UCSD-AML1 (cell line): ENCODE results near the gene GINS2.

Experiments used
- DNase-seq: peaks from one replicate; lab custom pipeline; 2025; ENCODE audit not compliant: unreplicated experiment; lab: John Stamatoyannopoulos, UW

Gene GINS2

DNA sequence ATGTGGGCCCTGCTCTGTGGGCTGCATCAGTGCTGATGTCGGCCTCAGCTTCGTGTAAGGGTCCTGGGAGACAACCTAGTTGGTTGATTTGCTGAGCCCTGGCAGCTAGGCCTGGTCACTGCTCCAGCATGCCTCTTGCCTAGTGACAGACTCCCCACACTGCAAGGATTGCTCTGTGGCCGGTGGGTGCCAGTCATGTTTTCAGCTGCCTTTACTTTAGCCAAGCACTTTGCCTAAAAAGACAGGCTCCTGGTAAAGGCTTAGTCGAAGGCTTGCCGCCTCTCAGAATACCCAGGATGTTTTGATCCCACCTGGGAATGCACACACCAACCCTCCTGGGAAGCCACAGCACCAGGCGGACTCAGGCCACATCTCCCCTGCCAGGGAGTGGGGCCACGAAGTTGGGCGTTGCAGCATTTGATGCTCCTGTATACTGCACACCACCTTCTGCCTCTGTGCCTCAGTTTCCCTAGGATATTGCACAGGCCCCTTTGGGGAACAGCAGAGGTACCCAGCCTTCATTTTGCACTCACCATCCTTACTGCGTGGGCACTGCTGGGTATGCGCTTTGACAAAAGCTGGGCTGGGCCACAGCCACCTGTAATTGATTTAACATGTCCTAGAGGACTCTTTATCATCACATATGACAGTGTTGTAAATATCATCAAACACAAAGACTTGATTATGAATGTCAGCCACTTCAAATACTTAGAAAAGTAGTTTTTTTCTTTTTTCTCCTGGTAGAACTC, 19.9 kb downstream of the GINS2 start:
- no peak for DNase-seq

- no peak for DNase-seq
These were observed 20.8 kb downstream of the GINS2 start for GRCh38 chr16:85667841-85668413.

- DNase-seq, result no peak
These were observed 21.5 kb downstream of the GINS2 start for GRCh38 chr16:85667261-85667660.

- no peak for DNase-seq
These were observed 22.8 kb downstream of the GINS2 start for GRCh38 chr16:85665929-85666328.

GRCh38 chr16:85665373-85665740, 23.4 kb downstream of the GINS2 start:
- no peak for DNase-seq

DNA sequence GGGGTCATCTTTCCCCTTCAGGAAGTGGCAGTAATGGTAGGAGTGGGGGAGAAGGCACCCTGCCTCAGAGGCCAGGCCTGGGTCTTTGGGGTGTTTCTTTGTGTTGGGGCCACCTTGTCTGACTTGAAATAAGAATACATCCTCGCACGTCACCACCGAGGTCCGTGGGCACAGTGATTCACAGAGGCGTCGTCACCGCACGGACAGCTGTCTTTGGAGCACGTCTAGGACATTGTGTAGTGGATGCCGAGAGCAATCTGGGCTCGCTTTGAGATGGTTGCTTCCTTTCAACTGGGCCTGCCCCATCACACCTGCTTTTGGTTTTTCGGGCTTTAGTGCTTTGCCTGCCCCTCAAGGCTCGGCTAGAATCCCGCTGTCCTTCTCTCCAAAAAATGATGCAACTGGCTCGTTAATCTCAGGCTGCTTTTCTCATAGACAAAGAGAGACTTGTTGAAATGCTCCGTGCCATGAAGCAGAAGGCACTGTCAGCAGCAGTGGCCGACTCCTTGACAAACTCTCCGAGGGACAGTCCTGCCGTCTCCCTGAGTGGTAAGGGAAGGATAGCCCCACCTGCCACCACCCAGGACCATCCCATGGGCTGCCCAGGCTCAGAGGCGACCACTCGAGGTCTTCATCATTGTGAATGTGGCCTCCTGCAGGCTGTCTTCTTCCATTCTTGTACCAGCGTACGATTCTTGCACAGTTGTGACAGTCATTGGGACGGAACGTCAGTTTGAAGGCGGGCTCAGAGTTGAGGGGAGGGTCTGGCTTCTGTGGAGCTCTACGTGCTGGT, 24.0 kb downstream of the GINS2 start:
- no peak for DNase-seq

DNA sequence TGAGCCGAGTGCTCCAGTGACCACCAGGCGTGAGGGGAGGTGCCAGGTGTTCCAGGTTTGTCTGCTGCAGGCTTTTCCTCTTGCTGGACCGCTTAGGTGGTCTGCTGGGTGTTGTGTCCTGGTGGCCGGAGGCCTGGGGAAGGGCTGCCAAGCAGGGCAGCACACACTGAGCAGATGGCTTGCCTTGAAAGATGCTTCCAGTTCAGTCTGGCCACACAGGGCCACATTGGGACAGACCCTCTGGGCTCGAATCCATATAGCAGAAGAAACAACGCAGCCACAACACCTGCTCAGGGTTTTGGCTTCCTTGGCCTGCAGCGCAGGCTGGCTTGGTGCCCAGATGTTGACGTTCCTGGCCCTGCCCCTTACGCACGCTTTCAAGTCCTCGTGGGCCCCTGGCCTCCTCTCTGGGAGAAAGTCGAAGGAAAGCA, 24.8 kb downstream of the GINS2 start:
- no peak for DNase-seq

- no peak for DNase-seq
These were observed 25.6 kb downstream of the GINS2 start for GRCh38 chr16:85662976-85663830.

DNA sequence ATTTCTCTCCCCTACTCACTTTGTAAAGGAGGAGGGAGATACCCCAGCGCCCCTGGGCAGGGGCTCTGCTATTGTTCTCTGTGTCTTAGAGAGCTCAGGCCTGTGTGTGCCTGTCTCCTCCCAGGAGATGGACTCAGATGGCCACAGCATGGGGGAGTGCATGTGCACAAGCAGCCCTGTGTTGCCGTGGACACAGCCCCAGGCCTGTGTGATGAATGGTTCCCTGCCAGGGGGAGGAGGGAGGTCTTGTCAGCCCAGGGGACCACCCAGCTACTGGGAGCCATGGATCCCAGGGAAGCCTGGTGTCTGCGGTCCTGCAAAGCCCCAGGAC, 26.3 kb downstream of the GINS2 start:
- DNase-seq, result no peak

GRCh38 chr16:85661740-85662481, 26.8 kb downstream of the GINS2 start:
- no peak for DNase-seq

GRCh38 chr16:85660843-85661739, 27.7 kb downstream of the GINS2 start:
- no peak for DNase-seq

GRCh38 chr16:85659805-85660511, 28.8 kb downstream of the GINS2 start:
- DNase-seq, result peak; percentile 70

- DNase-seq, result no peak
These were observed 29.4 kb downstream of the GINS2 start for GRCh38 chr16:85659336-85659735.

DNA sequence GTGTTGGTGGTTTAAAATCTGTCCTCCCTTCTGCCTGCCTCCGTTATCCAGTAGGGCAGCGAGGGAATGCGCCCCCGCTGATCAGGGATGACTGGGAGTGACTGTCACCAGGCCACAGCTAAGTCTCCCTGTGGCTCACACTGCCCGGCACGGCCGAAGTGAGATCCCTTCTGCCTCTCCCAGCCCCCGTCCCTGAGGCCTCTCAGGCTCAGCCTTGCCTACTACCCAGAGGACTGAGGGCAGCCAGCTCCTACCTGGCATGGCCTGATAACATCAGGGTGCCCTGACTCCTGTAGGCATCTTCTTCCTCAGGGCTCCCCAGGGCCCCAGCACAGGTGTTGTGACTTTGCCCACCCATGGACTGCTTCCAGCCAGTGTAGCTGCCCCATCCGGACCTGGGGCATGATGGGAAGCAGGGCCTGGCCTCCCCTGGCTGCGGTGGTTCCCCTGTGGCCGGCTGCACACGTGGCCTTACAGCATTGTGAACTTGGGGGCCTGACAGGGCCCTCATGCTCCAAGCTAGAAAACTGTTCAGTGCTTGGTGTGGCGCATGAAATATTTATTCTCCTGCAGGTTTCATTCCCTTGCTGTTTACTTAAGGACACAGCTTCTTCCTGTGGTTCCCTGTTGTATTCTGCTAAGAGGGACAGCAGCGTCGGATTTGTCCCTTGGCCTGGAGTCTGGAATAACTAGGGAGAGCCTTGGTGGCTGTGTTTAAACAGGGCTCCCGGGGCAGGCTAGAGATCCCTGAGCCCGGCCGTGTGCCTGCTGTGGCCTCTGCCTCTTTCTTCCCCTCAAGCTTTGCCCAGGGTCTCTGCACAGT, 30.0 kb downstream of the GINS2 start:
- no peak for DNase-seq

GRCh38 chr16:85657996-85658395, 30.8 kb downstream of the GINS2 start:
- no peak for DNase-seq

DNA sequence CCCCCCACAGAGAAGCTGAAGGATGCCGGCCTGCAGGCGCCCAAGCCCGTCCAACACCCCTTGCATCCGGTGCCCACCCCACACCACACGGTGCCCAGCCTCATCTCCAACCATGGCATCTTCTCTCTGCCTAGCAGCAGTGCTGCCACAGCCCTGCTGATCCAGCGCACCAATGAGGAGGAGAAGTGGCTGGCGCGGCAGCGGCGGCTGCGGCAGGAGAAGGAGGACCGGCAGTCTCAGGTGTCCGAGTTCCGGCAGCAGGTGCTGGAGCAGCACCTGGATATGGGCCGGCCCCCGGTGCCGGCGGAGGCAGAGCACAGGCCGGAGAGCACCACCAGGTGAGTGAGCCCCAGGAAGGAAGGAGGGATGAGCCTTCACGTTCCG, 31.5 kb downstream of the GINS2 start:
- DNase-seq, result no peak

DNA sequence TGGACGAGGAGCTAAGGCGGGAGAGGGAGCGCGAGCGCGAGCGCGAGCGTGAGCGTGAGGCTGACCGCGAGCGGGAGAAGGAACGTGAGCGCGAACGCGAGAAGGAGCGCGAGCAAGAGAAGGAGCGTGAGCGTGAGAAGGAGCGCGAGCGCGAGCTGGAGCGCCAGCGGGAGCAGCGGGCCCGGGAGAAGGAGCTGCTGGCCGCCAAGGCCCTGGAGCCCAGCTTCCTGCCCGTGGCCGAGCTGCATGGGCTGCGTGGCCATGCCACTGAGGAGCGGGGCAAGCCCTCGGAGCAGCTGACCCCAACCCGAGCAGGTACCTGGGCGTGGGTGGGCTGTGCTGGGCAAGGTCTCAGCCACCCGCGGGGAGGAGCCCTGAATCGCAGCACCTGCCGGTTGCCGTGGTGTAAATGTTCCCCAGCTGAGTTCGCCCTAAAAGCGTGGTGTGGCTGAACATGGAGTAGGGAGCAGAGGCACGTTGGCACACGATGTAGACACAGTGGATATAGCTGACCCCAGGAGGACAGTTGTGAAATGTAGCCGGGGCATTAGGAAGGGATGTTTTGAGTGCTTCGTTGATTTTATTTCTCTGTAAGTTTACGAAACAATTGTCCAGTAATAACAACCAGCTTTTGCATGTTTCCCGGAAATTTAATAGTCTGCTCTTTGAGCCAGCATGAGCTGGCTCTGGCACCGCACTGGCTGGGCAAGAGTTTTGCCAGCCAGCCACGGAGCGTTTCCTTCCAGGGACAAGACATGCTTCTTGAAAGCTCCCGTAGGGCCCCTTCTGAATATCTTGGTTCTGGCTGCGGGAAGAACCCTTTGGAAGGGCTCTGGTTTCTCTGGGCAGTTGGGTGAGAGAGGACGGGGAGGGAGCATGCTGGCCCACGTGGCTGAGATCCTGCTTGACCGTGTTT, 32.1 kb downstream of the GINS2 start:
- DNase-seq, result no peak
